Ecto neural progenitor cell (in vitro differentiated cells): Measurements from ENCODE around the gene PRSS1.
"Not testable (repeated sequence)": the region's sequence is repeated elsewhere in the genome, so short reads cannot be mapped to it uniquely, and the experiment has no call there.

Experiments used
- DNase-seq: peaks from one replicate; pipeline ENCODE4 v3.0.0-alpha.2; 2018; ENCODE audit warnings: low spot score

PRSS1 gene

GRCh38 chr7:142749218-142749993 lies at the start of gene PRSS1:
Gene PRSS1, plus strand, starts transcription at chr7:142749472. Its CDS starts 13 bp downstream, at chr7:142749485.
- DNase-seq, result no peak

- DNase-seq, result not testable (repeated sequence)
Observed at GRCh38 chr7:142700935-142701334, 48.3 kb upstream of the PRSS1 start.

GRCh38 chr7:142703655-142704305 lies 45.5 kb upstream of the PRSS1 start:
- DNase-seq, result no peak

- not testable (repeated sequence) for DNase-seq
Observed at GRCh38 chr7:142708726-142709125, 40.5 kb upstream of the PRSS1 start.

GRCh38 chr7:142709921-142710320 lies 39.4 kb upstream of the PRSS1 start:
- DNase-seq, result no peak

- no peak for DNase-seq
Observed at GRCh38 chr7:142711196-142711595, 38.1 kb upstream of the PRSS1 start.

- DNase-seq, result no peak
Observed at GRCh38 chr7:142711746-142712616, 37.3 kb upstream of the PRSS1 start.

- DNase-seq, result no peak
Observed at GRCh38 chr7:142712617-142712957, 36.7 kb upstream of the PRSS1 start.

- no peak for DNase-seq
Observed at GRCh38 chr7:142714375-142714774, 34.9 kb upstream of the PRSS1 start.

GRCh38 chr7:142716596-142716995 lies 32.7 kb upstream of the PRSS1 start:
- DNase-seq, result no peak

- no peak for DNase-seq
Observed at GRCh38 chr7:142717453-142717852, 31.8 kb upstream of the PRSS1 start.

- DNase-seq, result no peak
Observed at GRCh38 chr7:142718313-142718712, 31.0 kb upstream of the PRSS1 start.

- no peak for DNase-seq
Observed at GRCh38 chr7:142720172-142720773, 29.0 kb upstream of the PRSS1 start.

- DNase-seq, result no peak
Observed at GRCh38 chr7:142720986-142721385, 28.3 kb upstream of the PRSS1 start.

- DNase-seq, result no peak
Observed at GRCh38 chr7:142722248-142722794, 27.0 kb upstream of the PRSS1 start.

- DNase-seq, result no peak
Observed at GRCh38 chr7:142733271-142733670, 16.0 kb upstream of the PRSS1 start.

- no peak for DNase-seq
Observed at GRCh38 chr7:142739923-142740492, 9.3 kb upstream of the PRSS1 start.

- DNase-seq, result no peak
Observed at GRCh38 chr7:142740786-142741185, 8.5 kb upstream of the PRSS1 start.

GRCh38 chr7:142741932-142742331 lies 7.3 kb upstream of the PRSS1 start:
- not testable (repeated sequence) for DNase-seq

- no peak for DNase-seq
Observed at GRCh38 chr7:142745091-142745635, 4.1 kb upstream of the PRSS1 start.

- DNase-seq, result no peak
Observed at GRCh38 chr7:142745745-142746144, 3.5 kb upstream of the PRSS1 start.
